Endothelial cell of umbilical vein (primary cell): Measurements from ENCODE around the gene CT47C1. TPM values are rescaled to one million over a fixed set of nuclear protein-coding genes. Genes with fewer than 3 reads are reported as not detected.

Source experiments
- BruUV-seq: library from RNA; stranded (reverse); fragments of 400-500 nt; replicated peaks from 2 replicates; lab custom pipeline; 2021; lab: Mats Ljungman, UMichigan
- CTCF ChIA-PET: fragments of 300-600, 350-600 bp; sonication (Branson Sonifier 250); formaldehyde crosslinking; loops from one replicate; lab custom pipeline; 2021; ENCODE audit warnings: antibody characterized with exemption, inconsistent platforms; lab: Charles Lee
- POLR2A ChIA-PET: fragments of 300-600, 350-600 bp; sonication (Branson Sonifier 250); formaldehyde crosslinking; loops from one replicate; lab custom pipeline; 2021; ENCODE audit warnings: antibody characterized with exemption, inconsistent platforms; lab: Charles Lee
- DNase-seq: peaks from one replicate; pipeline ENCODE4 v3.0.0-alpha.2; 2011; ENCODE audit warnings: low read depth, low spot score
- FAIRE-seq: peaks from 2 replicates; lab custom pipeline; 2011; peaks lifted over from hg19 to GRCh38; lab: Jason Lieb, UNC
- H2AFZ ChIP-seq: 2 replicates; pipeline ENCODE4 v1.6.0; 2012; ENCODE audit warnings: low read depth, low read length, control low read depth, inconsistent platforms
- H3K27ac ChIP-seq: 2 replicates; pipeline ENCODE4 v1.5.1; 2011; ENCODE audit warnings: low read depth, mild to moderate bottlenecking, control low read depth, low read length, moderate library complexity; ENCODE audit not compliant: insufficient read depth
- H3K27me3 ChIP-seq, 2 experiments: 2 replicates each; pipeline versions ENCODE4 v1.6.0 to v1.6.1; 2011; ENCODE audit warnings: low read length in 2 of 2, mixed read lengths in 1 of 2; ENCODE audit not compliant: control insufficient read depth in 2 of 2, insufficient read depth in 2 of 2
- H3K36me3 ChIP-seq, 2 experiments: 2 replicates in 1 of 2; 3 replicates in 1 of 2; pipeline ENCODE4 v1.5.1; 2011; ENCODE audit warnings: low read length in 2 of 2, mild to moderate bottlenecking in 1 of 2, moderate library complexity in 1 of 2; ENCODE audit not compliant: control insufficient read depth in 2 of 2, insufficient read depth in 2 of 2; ENCODE audit errors: extremely low read depth in 1 of 2
- H3K4me1 ChIP-seq: 3 replicates; pipeline ENCODE4 v1.5.1; 2011; ENCODE audit warnings: mild to moderate bottlenecking, low read length; ENCODE audit not compliant: control insufficient read depth, insufficient read depth; ENCODE audit errors: extremely low read depth
- H3K4me2 ChIP-seq: 2 replicates; pipeline ENCODE4 v1.6.1; 2011; ENCODE audit warnings: low read length, control low read depth, mixed read lengths; ENCODE audit not compliant: insufficient read depth
- H3K4me3 ChIP-seq, 3 experiments: fragments of 200-600 bp in 1 of 3; sonication (generic), shearing (Covaris generic) in 1 of 3; replicated peaks in 1 of 3; 2 replicates each; pipeline ENCODE4 v1.5.1; 2011 to 2016; ENCODE audit warnings: control low read depth in 3 of 3, low read length in 3 of 3, mild to moderate bottlenecking in 2 of 3, inconsistent platforms in 1 of 3, low read depth in 1 of 3, moderate library complexity in 1 of 3; ENCODE audit not compliant: insufficient read depth in 1 of 3
- H3K79me2 ChIP-seq: 2 replicates; pipeline ENCODE4 v1.6.0; 2012; ENCODE audit warnings: low read length, inconsistent platforms; ENCODE audit not compliant: control insufficient read depth, insufficient read depth
- H3K9ac ChIP-seq: replicated peaks from 2 replicates; pipeline ENCODE3; 2011; ENCODE audit warnings: low read length, control low read depth; ENCODE audit not compliant: insufficient read depth; ENCODE audit errors: extremely low read depth
- H3K9me1 ChIP-seq: replicated peaks from 3 replicates; pipeline ENCODE4 v1.6.0; 2011; ENCODE audit warnings: mild to moderate bottlenecking, low read length; ENCODE audit not compliant: control insufficient read depth, insufficient read depth; ENCODE audit errors: extremely low read depth
- H3K9me3 ChIP-seq: replicated peaks from 2 replicates; pipeline ENCODE4 v1.5.1; 2012; ENCODE audit warnings: low read length, inconsistent platforms; ENCODE audit not compliant: control insufficient read depth, insufficient read depth
- H4K20me1 ChIP-seq: replicated peaks from 2 replicates; pipeline ENCODE3; 2011; ENCODE audit warnings: mild to moderate bottlenecking, low read length; ENCODE audit not compliant: control insufficient read depth, insufficient read depth; ENCODE audit errors: extremely low read depth
- CTCF ChIP-seq, 2 donors: IDR thresholded peaks; 1 replicate in 1 of 2; 2 replicates in 1 of 2; pipeline ENCODE4 v1.5.1; 2011; ENCODE audit warnings: low read length in 2 of 2, mild to moderate bottlenecking in 2 of 2, moderate library complexity in 2 of 2, control low read depth in 1 of 2, inconsistent platforms in 1 of 2, low read depth in 1 of 2; ENCODE audit not compliant: insufficient read depth in 1 of 2; ENCODE audit errors: extremely low read depth in 1 of 2
- EZH2 ChIP-seq: IDR thresholded peaks from 2 replicates; pipeline ENCODE4 v1.6.1; 2012; ENCODE audit warnings: borderline replicate concordance, low read depth, mild to moderate bottlenecking, moderate library complexity, low read length, inconsistent platforms; ENCODE audit not compliant: severe bottlenecking
- FOS ChIP-seq: IDR thresholded peaks from 2 replicates; pipeline ENCODE4 v1.6.1; 2011; ENCODE audit warnings: mild to moderate bottlenecking, low read length, moderate library complexity, borderline replicate concordance; ENCODE audit not compliant: insufficient read depth
- GATA2 ChIP-seq: IDR thresholded peaks from 2 replicates; pipeline ENCODE4 v1.7.0; 2011; ENCODE audit warnings: low read depth, mild to moderate bottlenecking, moderate library complexity, mixed read lengths, low read length; ENCODE audit not compliant: insufficient read length, insufficient read depth
- JUN ChIP-seq: IDR thresholded peaks from 2 replicates; pipeline ENCODE4 v1.6.1; 2011; ENCODE audit warnings: borderline replicate concordance, low read depth; ENCODE audit not compliant: insufficient read length, insufficient read depth
- MAX ChIP-seq: IDR thresholded peaks from 2 replicates; pipeline ENCODE4 v1.6.1; 2011; ENCODE audit not compliant: insufficient read depth, insufficient read length
- MYC ChIP-seq: IDR thresholded peaks from one replicate; pipeline ENCODE4 v1.6.1; 2011; ENCODE audit warnings: mild to moderate bottlenecking, low read depth, low read length
- POLR2A ChIP-seq: IDR thresholded peaks from 2 replicates; pipeline ENCODE4 v1.6.1; 2012; ENCODE audit warnings: low read depth, mild to moderate bottlenecking, control low read depth, low read length
- POLR2AphosphoS5 ChIP-seq: IDR thresholded peaks from 2 replicates; pipeline ENCODE4 v1.6.1; 2012; ENCODE audit warnings: low read depth, mild to moderate bottlenecking, control low read depth, low read length, moderate library complexity; ENCODE audit not compliant: insufficient read depth
- dilution Hi-C: fragments of 300-500 bp; cut with MboI; formaldehyde crosslinking; loops from one replicate; pipeline ENCODE4 v1.15.0; 2019; ENCODE audit warnings: low sequenced_read_pairs; ENCODE audit not compliant: extremely low pct_ligation_motif_present
- intact Hi-C: fragments of 100-400 bp; cut with micrococcal nuclease; formaldehyde crosslinking; loops from one replicate; pipeline ENCODE4 v1.10.0; 2022
- polyA plus RNA-seq, 4 experiments: library from polyadenylated mRNA; depleted of rRNA in 3 of 4; stranded (reverse) in 3 of 4; unstranded in 1 of 4; fragments of >200 nt; gene quantifications; 2 replicates each; pipeline versions ENCODE4 v1.2.1 to v1.2.3, GENCODE V29; 2011 to 2012; ENCODE audit warnings: missing spikeins in 1 of 4
- total RNA-seq: library from RNA; stranded (reverse); gene quantifications from 2 replicates; pipeline ENCODE4 v1.2.3, GENCODE V29; 2021

CT47C1 gene
- total and polyA plus RNA-seq, 2 donors (not counting 3 experiments of a cell fraction or from before 2014, with no cell fraction given), result not detected

- Histone ChIP-seq H3K4me3 (no peak overlapping the region), H3K36me3 (no peaks in the 10 kb centered on the region), H3K79me2 (no peaks in the 10 kb centered on the region), H3K27ac (no peak overlapping the region), H3K9ac (no peak overlapping the region), H3K9me1 (no peaks in the 10 kb centered on the region), H2AFZ (no peak overlapping the region), H4K20me1 (no peaks in the 10 kb centered on the region), H3K9me3 (no peaks in the 10 kb centered on the region), H3K4me1 (peaks cover 20% of the 10 kb centered on the region), H3K27me3 (no peaks in the 10 kb centered on the region), H3K4me2 (no peak overlapping the region)
- dilution Hi-C loops, result no loop called here
- intact Hi-C loops, result no loop called here
- ChIA-PET POLR2A (interaction anchor here (0.6 kb wide), 1 partner anchor 64 kb away, joined by 3 read pairs; no protein-coding TSS in a partner anchor), CTCF (no interaction called here)
- no peak for TF ChIP-seq POLR2A
- TF ChIP-seq MAX, result no peak
- no peak for TF ChIP-seq MYC
- TF ChIP-seq CTCF (IDR thresholded peaks at IDR 0.05; ENCODE audit: extremely low read depth in 1 of 2, insufficient read depth in 1 of 2, low read depth in 1 of 2, low read length in 2 of 2), result no peak
- TF ChIP-seq EZH2, result no peak
- TF ChIP-seq FOS, result no peak
- TF ChIP-seq JUN, result no peak
- no peak for TF ChIP-seq GATA2
- no peak for TF ChIP-seq POLR2AphosphoS5
- DNase-seq, result no peak
- FAIRE-seq, result no peak
- BruUV-seq, result no TSS peak
Measured at GRCh38 chrX:119042040-119042439, 30.8 kb upstream of the CT47C1 start.
